Ishikawa (cell line): ENCODE measurements around the gene DNAL4.

Experiments used
- CEBPB ChIP-seq: IDR thresholded peaks from 2 replicates; pipeline ENCODE4 v1.6.1; 2012
- CREB1 ChIP-seq: IDR thresholded peaks from 2 replicates; pipeline ENCODE4 v1.6.1; 2012; ENCODE audit warnings: low read depth
- EGR1 ChIP-seq: IDR thresholded peaks from 2 replicates; pipeline ENCODE4 v1.6.1; 2012
- EP300 ChIP-seq: IDR thresholded peaks from 2 replicates; pipeline ENCODE4 v1.6.1; 2012; ENCODE audit warnings: borderline replicate concordance
- FOXM1 ChIP-seq: IDR thresholded peaks from 2 replicates; pipeline ENCODE4 v1.6.1; 2012; ENCODE audit warnings: low read depth, borderline replicate concordance
- NFIC ChIP-seq: IDR thresholded peaks from 2 replicates; pipeline ENCODE4 v1.6.1; 2012
- RAD21 ChIP-seq: IDR thresholded peaks from 2 replicates; pipeline ENCODE4 v1.6.1; 2012; ENCODE audit warnings: low read depth
- REST ChIP-seq: IDR thresholded peaks from 2 replicates; pipeline ENCODE4 v1.6.1; 2012; ENCODE audit warnings: low read depth, mild to moderate bottlenecking
- TAF1 ChIP-seq: IDR thresholded peaks from 2 replicates; pipeline ENCODE4 v1.6.1; 2012; ENCODE audit warnings: low read depth, mild to moderate bottlenecking
- TCF12 ChIP-seq: IDR thresholded peaks from 2 replicates; pipeline ENCODE4 v1.6.1; 2012; ENCODE audit warnings: low read depth
- TEAD4 ChIP-seq: IDR thresholded peaks from 2 replicates; pipeline ENCODE4 v1.6.1; 2012
- YY1 ChIP-seq: IDR thresholded peaks from 2 replicates; pipeline ENCODE4 v1.6.1; 2012; ENCODE audit warnings: low read depth
- ZBTB7A ChIP-seq: IDR thresholded peaks from 2 replicates; pipeline ENCODE4 v1.6.1; 2012; ENCODE audit warnings: low read depth
- TF ChIP-seq, protein P1 (sequence below): IDR thresholded peaks from 2 replicates; pipeline ENCODE4 v1.6.1; 2012
- TF ChIP-seq, protein P2 (sequence below): IDR thresholded peaks from 2 replicates; pipeline ENCODE4 v1.6.1; 2012

The DNAL4 gene

DNA sequence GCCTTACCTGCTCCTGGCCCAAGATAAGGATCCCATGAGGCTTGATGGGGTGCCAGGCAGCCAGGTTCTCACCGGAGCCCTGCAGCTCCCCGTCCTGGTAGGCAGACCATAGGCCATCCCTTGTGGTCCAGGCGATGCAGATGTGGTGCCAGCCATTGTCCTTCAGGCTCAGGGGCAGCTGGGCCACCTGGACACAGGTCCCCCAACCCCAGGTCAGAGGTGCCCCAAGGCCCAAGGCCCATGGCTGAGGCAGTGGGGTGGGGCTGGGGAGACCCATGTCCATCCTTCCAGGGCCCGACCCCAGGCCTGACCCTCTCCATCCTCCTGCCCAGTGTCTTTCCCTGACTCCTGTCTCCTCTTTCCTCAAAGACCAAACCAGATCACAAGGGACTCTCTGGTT is 29.1 kb upstream of the DNAL4 start:
- TF ChIP-seq CEBPB (no peak), EGR1 (no peak), FOXM1 (no peak), ZBTB7A (no peak), NFIC (no peak), YY1 (no peak), TEAD4 (no peak), TAF1 (no peak), TCF12 (no peak), REST (no peak), CREB1 (no peak), EP300 (no peak), RAD21 (no peak)
- TF ChIP-seq, protein P1, sequence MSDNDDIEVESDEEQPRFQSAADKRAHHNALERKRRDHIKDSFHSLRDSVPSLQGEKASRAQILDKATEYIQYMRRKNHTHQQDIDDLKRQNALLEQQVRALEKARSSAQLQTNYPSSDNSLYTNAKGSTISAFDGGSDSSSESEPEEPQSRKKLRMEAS: no peak

DNA sequence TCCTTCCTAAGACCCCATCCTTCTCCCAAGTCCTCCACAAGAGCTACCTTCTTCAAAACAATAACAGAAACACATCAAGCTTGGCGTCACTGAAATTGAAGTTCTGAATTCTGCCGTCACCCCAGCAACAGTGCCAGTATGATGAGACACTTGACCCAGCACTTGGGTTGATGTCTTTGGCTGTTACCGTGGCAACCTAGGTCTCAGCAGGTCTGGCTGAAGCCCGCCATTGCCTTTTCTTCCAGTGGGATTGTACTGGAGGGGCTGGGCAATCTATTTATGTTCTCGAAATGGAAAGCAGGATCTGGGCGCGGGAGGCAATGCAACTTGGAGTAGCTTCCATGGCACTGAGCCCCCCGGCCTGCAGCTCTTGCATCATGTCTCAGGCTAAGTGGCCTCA is 26.1 kb upstream of the DNAL4 start:
- TF ChIP-seq EGR1 (no peak), ZBTB7A (no peak), RAD21 (no peak), YY1 (no peak), TAF1 (no peak), CEBPB (no peak), TEAD4 (no peak), FOXM1 (no peak), EP300 (no peak), NFIC (no peak), CREB1 (no peak), REST (no peak), TCF12 (no peak)
- TF ChIP-seq, protein P2, sequence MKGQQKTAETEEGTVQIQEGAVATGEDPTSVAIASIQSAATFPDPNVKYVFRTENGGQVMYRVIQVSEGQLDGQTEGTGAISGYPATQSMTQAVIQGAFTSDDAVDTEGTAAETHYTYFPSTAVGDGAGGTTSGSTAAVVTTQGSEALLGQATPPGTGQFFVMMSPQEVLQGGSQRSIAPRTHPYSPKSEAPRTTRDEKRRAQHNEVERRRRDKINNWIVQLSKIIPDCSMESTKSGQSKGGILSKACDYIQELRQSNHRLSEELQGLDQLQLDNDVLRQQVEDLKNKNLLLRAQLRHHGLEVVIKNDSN: no peak
- TF ChIP-seq, protein P1: no peak

DNA sequence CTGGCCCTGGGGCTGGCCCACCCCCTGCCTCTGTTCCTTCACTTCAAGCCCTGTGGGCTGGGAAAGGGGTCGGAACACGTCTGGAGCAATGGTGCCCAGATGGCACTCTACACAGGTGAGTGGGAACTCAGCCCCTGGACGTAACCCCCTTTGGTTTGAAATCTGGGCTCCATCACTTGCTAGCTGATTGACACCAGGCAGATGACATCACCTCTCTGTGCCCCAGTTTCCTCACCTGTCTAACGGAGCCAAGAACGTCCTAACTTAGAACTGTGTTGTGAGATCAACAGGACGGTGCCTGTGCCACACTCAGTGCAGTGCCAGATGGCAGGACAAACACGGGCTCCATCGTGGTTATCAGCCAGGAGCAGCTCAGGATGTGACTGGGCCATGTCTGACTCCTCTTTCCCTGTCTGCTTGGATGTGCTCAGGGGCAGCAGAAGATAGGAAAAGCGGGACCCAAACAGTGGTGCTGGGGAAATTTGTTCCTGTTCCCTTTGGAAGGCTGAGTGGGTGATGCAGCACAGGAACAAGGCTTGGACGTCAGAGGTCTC is 25.5 kb upstream of the DNAL4 start:
- TF ChIP-seq EP300 (no peak), YY1 (no peak), TCF12 (no peak), FOXM1 (no peak), TEAD4 (no peak), CEBPB (no peak), TAF1 (no peak), CREB1 (no peak), EGR1 (no peak), REST (no peak), RAD21 (no peak), NFIC (no peak), ZBTB7A (no peak)
- TF ChIP-seq, protein P2: no peak
- TF ChIP-seq, protein P1: no peak

DNA sequence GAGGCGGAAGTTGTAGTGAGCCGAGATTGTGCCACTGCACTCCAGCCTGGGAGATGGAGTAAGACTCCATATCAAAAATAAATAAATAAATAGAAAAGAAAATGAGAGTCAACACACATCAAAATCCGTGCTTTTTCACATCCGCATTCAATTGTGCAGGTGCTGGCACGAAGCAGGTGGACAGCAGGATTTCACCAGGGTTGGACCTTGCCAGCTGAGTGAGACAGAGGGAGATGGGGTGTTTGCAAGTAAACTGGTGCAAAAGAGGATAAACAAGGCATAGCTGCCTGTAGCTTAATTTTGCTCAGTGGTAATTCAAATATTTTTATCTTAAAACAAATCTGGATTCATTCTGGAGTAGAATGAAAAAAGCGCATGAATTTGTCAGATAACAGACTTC is 23.3 kb upstream of the DNAL4 start:
- TF ChIP-seq CEBPB (no peak), ZBTB7A (no peak), YY1 (no peak), FOXM1 (no peak), TEAD4 (no peak), TAF1 (no peak), EGR1 (no peak)
